NCI-H82 (cell line): ENCODE results near the gene RASAL2.
A peak's percentile ranks its signal among the peaks of the same experiment; 100 is the strongest.
"Not testable (repeated sequence)": the region's sequence is repeated elsewhere in the genome, so short reads cannot be mapped to it uniquely, and the experiment has no call there.

Experiments used
- DNase-seq: peaks from one replicate; lab custom pipeline; 2025; lab: John Stamatoyannopoulos, UW

RASAL2 gene

GRCh38 chr1:178237121-178237520 lies 143.2 kb downstream of the RASAL2 start:
- DNase-seq: no peak

- DNase-seq: no peak
Measured at GRCh38 chr1:178238722-178239510, 145.0 kb downstream of the RASAL2 start.

- no peak for DNase-seq
Measured at GRCh38 chr1:178241057-178241456, 147.2 kb downstream of the RASAL2 start.

- DNase-seq: no peak
Measured at GRCh38 chr1:178241837-178242236, 147.9 kb downstream of the RASAL2 start.

- DNase-seq: no peak
Measured at GRCh38 chr1:178243119-178243518, 149.2 kb downstream of the RASAL2 start.

- DNase-seq: no peak
Measured at GRCh38 chr1:178243890-178244289, 150.0 kb downstream of the RASAL2 start.

GRCh38 chr1:178248284-178248683 lies 154.4 kb downstream of the RASAL2 start:
- DNase-seq: not testable (repeated sequence)

GRCh38 chr1:178253581-178253980 lies 159.7 kb downstream of the RASAL2 start:
- DNase-seq: not testable (repeated sequence)

GRCh38 chr1:178254433-178254832 lies 160.5 kb downstream of the RASAL2 start:
- no peak for DNase-seq

GRCh38 chr1:178258536-178258935 lies 164.6 kb downstream of the RASAL2 start:
- DNase-seq: no peak

- no peak for DNase-seq
Measured at GRCh38 chr1:178262120-178262500, 168.2 kb downstream of the RASAL2 start.

- DNase-seq: no peak
Measured at GRCh38 chr1:178263341-178263740, 169.4 kb downstream of the RASAL2 start.

- no peak for DNase-seq
Measured at GRCh38 chr1:178266113-178266512, 172.2 kb downstream of the RASAL2 start.

- DNase-seq: no peak
Measured at GRCh38 chr1:178266619-178267066, 172.7 kb downstream of the RASAL2 start.

- DNase-seq: no peak
Measured at GRCh38 chr1:178267646-178268094, 173.8 kb downstream of the RASAL2 start.

GRCh38 chr1:178271471-178271870 lies 177.6 kb downstream of the RASAL2 start:
- no peak for DNase-seq

- no peak for DNase-seq
Measured at GRCh38 chr1:178273707-178274410, 180.0 kb downstream of the RASAL2 start.

- DNase-seq: no peak
Measured at GRCh38 chr1:178275049-178275448, 181.1 kb downstream of the RASAL2 start.

GRCh38 chr1:178275553-178275952 lies 181.6 kb downstream of the RASAL2 start:
- DNase-seq: no peak

- DNase-seq: no peak
Measured at GRCh38 chr1:178277793-178278530, 184.1 kb downstream of the RASAL2 start.

GRCh38 chr1:178278916-178279686 lies 185.2 kb downstream of the RASAL2 start:
- DNase-seq: no peak

- DNase-seq: peak; percentile 10
Measured at GRCh38 chr1:178282949-178283367, 189.1 kb downstream of the RASAL2 start.
